Measurements from ENCODE around the gene DCN.

The DCN gene

DNA sequence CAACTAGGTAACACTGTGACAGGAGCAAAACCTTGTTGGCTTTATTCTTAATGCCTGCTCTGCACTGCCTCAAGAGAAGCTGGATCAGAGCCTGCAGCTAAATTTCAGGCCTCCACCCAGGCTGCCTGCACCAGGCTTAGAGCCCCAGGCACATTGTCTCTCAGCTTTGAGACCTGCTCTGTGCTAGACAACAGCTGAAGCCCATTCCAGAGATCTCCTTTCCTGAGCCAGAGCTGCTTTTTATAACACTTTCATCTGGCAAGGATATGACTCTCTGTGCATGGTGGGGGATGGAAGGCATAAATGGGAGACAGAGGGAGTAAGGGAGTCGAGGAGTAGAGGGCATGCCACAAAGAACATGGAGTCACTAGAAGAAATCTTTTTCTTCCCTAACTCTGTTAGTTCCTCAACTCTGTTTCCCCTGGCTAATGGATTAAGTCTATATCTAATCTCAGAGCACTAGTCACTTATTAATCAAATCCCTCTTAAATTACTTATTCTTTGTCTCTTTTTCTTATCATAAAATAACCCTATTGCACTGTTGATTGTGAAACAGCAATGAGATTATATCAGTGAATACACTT lies 44.2 kb downstream of the DCN start:
- no peak for TF ChIP-seq ZNF274 (IDR thresholded peaks at IDR 0.05; ENCODE audit: low read depth, low read length)
- no peak overlapping the region for H3K4me3 ChIP-seq (ENCODE audit: low read length)

DNA sequence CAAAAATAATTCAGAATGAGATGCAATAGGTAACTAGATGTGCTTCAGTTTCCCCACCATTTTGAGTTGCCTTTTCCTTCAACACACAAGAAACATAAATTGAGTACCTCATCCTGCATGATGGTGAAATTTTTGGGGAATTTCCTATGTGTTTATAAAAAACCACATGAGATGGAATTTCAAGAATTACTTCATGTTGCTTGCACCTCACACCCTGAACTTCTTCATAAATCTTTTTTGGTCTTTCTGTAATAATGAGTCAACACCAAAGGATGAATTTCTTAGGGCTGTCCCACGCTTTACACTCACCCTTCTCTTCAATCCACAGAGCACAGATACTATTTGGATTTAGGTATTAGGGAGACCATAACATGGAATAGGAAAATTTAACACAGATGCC lies 48.7 kb downstream of the DCN start:
- no peak overlapping the region for H3K4me3 ChIP-seq (ENCODE audit: low read length)
- no peak for TF ChIP-seq ZNF274 (IDR thresholded peaks at IDR 0.05; ENCODE audit: low read depth, low read length)

DNA sequence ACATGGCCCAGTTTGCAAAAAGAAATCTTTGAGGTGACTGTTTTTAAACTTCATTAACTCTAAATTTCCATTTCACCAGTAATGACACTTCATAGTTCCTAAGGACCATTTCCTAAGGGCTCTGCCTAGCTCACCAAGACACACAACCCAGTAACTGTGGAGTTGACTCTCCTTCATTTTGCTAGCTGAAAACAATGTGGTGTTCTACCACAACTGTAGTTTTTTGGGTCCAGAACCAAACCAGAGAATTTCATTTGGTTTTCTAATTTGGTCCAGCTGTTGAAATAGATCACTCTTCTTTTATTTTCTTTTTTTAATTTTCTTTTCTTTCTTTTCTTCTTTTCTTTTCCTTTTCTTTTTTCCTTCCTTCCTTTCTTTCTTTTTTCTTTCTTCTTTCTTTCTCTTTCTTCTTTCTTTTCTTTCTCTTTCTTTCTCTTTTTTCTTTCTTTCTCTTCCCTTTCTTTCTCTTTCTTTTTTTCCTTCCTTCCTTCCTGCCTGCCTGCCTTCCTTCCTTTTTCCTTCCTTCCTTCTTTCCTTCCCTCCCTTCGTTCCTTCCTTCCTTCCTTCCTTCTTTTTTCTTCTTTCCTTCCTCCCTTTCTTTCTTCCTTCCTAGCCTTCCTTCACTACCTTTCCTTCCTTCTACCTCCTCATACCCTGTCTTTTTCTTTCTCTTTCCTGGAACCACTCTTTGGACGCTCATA lies 52.8 kb downstream of the DCN start:
- no peak for TF ChIP-seq ZNF274 (IDR thresholded peaks at IDR 0.05; ENCODE audit: low read depth, low read length)
- no peak overlapping the region for H3K4me3 ChIP-seq (ENCODE audit: low read length)

DNA sequence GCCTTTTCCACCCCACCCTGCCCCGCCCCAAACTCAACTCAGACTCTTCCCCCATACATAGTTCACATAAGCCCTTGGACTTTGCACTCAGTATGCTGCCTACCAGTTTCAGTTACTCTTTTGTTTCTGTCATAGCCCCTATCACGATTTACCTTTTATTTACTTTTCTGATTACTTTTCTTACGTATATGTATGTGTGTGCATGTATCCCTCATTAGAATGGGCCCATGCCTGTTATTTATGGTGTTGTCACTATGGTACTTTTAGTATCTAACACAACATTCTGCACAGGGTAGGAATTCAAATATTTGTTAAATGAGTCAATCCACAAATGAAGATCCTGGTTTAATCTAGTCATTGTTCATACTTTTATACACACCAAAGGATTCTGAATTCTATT lies 54.9 kb downstream of the DCN start:
- no peak overlapping the region for H3K4me3 ChIP-seq (ENCODE audit: low read length)
- no peak for TF ChIP-seq ZNF274 (IDR thresholded peaks at IDR 0.05; ENCODE audit: low read depth, low read length)

DNA sequence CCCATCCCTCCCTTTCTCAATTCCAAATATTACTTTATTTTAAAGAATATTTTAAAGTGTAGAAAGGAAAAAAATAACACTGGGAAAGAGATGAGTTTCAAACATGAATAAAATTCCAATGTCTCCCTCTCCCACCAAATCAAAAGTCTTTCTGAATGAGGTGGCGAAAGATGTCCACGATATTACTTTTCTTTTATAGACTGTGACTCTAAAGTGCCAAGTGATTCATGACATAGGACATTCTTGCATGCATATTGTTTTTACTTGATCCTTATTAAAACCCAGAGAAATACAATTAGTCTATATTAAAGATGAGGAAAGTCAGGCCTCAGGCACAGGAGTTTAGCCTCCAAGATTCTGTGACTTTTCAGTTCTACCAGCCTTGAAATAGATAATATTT lies 55.3 kb downstream of the DCN start:
- no peak for TF ChIP-seq ZNF274 (IDR thresholded peaks at IDR 0.05; ENCODE audit: low read depth, low read length)
- H3K4me3 ChIP-seq (ENCODE audit: low read length) = no peak overlapping the region

DNA sequence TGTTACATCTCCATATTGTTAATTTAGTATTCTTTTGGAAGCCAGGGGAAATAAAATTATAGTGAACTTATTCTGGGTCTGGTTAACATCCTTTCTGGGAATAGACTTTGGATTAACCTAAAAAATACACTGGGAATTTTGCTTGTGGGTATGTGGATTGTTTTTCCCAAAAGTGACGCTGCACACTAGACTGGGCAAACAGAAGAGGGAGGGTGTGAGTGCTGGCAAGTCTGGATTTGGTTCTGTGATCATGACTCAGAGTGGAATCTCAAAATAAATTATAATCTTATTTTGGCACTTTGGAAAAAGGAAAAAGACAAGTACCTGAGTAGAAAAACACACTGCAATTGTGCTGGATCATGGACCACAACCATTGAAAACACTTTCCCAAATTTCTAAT lies 56.1 kb downstream of the DCN start:
- TF ChIP-seq ZNF274 (IDR thresholded peaks at IDR 0.05; ENCODE audit: low read depth, low read length) = no peak
- H3K4me3 ChIP-seq (ENCODE audit: low read length) = no peak overlapping the region

DNA sequence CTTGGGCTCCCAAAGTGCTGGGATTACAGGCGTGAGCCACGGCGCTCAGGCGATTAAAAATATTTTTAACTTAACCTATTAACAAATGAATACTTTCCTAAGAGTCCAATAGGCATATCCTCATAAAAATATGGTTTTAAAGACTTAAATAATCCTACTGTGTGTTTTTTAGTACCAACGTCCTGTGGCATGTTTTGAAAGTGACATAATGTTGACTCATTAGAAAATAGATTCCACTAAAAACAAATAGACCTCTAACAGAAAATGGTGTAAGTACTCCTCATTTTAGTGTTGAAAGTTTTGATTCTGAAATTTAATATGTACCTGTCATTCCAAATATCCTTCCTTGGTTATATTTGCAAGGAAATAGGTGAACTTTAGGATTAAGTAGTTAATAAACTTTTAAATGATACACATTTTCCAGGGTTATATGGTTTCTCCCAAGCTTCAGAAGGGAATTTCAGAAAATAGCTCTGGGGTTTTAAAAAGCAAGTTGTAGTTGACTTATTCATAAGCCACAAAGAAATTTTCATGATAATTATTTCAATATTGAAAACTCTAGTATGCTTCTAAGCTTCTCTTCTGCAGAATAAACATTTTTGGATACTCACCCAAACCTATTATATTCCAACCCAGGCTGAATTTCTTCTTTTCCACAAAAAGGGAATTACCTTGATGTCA lies 59.2 kb downstream of the DCN start:
- no peak for TF ChIP-seq ZNF274 (IDR thresholded peaks at IDR 0.05; ENCODE audit: low read depth, low read length)
- no peak overlapping the region for H3K4me3 ChIP-seq (ENCODE audit: low read length)

DNA sequence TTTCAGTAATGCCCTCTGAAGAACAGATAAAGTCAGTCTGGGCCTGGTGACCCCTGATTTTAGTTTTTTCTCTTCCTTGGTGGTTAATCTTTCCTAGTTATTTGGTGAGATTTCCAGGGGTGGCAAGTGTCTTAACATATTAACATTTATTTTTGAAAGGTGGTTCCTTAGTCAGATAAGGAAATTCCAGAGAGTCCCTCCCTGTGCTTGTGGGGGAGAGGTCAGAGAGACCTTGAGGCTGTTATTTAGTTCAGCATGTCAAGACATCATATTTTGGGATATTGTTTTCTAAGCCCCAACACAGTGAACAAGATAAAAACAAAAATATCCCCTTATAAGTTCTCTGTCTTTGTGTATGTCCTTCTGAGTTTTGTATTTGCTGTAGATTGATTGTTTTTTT lies 61.8 kb downstream of the DCN start:
- no peak for TF ChIP-seq ZNF274 (IDR thresholded peaks at IDR 0.05; ENCODE audit: low read depth, low read length)
- H3K4me3 ChIP-seq (ENCODE audit: low read length) = no peak overlapping the region

DNA sequence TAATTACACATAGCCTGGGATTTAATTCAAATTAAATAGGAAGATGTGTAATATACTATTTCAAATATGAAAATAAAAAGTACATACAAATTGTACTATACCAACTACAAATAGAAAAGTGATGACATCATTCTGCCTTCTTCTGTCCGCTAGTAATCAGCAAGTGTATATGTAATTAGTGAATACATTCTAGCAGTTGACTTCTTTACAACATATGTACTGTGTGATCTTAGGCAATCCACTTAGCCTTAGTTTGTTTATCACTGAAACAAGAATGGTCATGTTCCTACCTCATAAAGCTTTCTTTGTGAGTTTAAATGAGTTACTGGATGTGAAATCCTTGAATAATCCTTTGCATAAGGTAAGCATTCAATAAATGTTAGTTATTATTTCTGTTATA lies 63.5 kb downstream of the DCN start:
- H3K4me3 ChIP-seq (ENCODE audit: low read length) = no peak overlapping the region

DNA sequence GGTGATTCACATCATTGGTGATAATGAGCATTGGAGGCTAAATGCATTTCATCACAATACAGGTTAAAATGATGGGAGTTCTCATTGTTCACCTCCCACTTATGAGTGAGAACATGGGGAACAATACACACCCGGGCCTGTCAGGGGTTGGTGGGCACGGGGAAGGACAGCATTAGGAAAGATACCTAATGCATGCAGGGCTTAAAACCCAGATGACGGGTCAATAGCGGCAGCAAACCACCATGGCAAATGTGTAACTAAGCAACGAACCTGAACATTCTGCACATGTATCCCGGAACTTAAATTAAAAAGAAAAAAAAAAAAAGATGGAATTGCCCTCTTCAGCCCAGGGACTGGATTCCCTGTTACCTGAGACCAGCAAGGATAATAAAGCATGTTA lies 69.0 kb downstream of the DCN start:
- TF ChIP-seq ZNF274 (IDR thresholded peaks at IDR 0.05; ENCODE audit: low read depth, low read length) = no peak
- H3K4me3 ChIP-seq (ENCODE audit: low read length) = no peak overlapping the region

More for the DNA sequence above, 63.5 kb downstream of the DCN start:
- TF ChIP-seq ZNF274 (IDR thresholded peaks at IDR 0.05; ENCODE audit: low read depth, low read length) = no peak

DNA sequence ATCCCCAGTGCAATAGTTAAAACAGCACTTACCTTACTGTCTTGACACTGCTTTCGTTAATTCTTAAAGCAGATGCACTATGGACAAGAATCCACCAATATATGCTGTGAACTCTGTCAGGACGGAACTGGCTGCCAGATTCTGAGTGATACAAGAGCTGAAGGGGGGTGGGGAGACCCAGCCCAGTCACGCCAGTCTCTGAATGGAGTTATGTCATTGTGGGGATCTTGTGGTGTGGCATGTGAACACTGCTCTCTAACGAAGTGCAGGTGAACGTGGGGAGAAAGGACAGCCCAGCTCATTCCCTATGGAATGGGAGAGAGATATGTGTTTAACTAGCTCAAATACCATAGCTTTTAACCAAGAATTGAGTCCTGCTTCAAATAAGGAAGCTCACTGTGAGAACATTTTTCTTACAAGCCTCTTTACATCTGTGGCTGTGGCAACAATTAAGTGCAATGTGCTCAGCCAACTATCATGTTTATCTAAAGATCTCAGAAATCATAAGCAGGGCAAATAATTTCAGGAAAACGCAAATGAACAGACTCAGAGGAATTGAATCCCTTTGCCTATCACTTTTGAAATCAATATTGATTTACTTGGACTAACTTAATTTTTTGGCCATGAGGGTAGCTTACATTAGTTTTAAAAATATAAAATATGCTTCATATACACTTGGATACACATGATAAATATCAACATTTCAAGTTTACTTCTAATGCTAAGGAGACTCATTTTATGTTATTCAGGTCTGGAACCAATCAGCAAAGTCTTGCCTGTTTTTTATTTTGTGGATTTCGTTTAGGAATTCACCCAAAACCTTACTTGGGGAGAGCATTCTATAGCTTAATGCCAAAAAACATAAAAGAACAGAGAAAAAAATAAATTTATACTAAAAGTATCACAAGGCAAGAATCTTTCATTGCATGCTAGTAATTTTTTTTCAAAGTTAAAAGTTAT lies 71.0 kb downstream of the DCN start, which contains the start of gene LUM:
LUM (minus strand) TSS at position 129 of the 960 bp plus-strand sequence. CDS start 2,515 bp downstream, outside the sequence.
- no peak within 1 kb of the TSS for H3K4me3 ChIP-seq (ENCODE audit: low read length)

DNA sequence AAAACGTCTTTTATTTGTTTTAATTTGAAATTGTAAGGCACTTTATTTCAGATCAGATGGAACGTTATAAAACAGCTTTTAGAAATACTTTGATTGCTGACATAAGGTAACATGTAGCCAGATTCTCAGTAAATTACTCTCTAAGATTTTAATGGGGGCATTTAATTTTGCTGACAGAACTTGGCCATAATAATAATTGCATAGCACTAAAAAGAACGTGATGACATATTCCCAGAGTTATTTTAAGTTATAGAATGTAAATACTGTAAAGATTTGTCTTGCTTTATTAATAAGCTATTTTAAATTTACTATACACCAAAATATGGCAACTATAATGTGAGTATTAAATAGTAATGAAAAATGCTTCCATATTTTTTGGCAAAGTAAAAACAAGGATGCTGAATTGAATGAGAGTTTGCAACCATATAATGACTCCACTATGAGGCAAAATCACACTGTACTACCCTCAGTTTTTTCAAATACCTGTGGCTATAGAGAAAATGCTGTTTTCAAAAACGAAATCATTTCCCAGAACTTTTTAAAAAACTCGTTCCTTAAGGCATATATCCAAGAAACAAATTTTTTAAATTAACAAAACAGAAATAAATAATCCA lies 72.2 kb downstream of the DCN start:
- TF ChIP-seq ZNF274 (IDR thresholded peaks at IDR 0.05; ENCODE audit: low read depth, low read length) = no peak
- H3K4me3 ChIP-seq (ENCODE audit: low read length) = no peak overlapping the region

More for the DNA sequence above, 71.0 kb downstream of the DCN start, which contains the start of gene LUM:
- no peak for TF ChIP-seq ZNF274 (IDR thresholded peaks at IDR 0.05; ENCODE audit: low read depth, low read length)

DNA sequence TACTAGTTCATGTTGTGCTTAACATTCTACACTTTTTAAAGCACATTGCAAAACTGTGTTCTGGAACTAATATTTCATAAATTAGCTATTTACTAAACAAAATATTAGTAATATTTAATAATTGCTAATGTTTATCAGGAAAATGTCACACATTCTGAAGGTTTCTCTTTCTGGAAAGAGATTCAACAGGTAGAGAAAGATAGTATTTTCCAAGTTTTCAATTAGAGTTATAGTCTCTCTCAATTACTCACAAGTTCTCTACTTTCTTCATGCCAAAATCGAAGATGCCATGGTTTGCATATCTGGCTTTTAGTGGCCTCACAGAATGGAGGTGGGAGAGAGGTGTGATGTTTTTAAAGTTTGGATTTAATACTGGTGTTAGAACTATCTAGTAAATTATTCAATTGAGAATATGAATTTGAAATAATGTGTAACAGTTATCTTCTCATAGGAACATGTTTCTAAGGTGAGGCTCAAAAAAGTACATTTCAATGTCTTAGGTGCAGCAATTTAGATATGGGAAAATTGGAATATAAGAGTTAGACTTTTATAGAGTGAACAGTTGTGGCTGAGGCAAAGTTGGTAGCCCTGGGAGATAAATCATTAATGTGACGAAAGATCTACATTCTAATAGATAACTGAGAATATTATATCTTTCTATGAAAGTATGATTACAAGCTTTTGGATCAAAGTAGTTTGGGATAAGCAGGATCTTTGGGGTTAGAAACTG lies 72.9 kb downstream of the DCN start:
- no peak for TF ChIP-seq ZNF274 (IDR thresholded peaks at IDR 0.05; ENCODE audit: low read depth, low read length)
- H3K4me3 ChIP-seq (ENCODE audit: low read length) = no peak overlapping the region
